KOPT-K1 (cell line): ENCODE results near the gene FAM20C.

ENCODE experiments used
- H3K27ac ChIP-seq: fragments of 200-600 bp; sonication (generic); 2 replicates; pipeline ENCODE4 v1.5.1; 2016; ENCODE audit warnings: antibody characterized with exemption, mild to moderate bottlenecking, low read depth, low read length; ENCODE audit not compliant: poor library complexity, severe bottlenecking
- H3K36me3 ChIP-seq: fragments of 200-600 bp; sonication (generic); 2 replicates; pipeline ENCODE4 v1.5.1; 2017; ENCODE audit warnings: antibody characterized with exemption, mild to moderate bottlenecking, low read length, moderate library complexity; ENCODE audit not compliant: insufficient read depth
- H3K9me3 ChIP-seq: fragments of 200-600 bp; sonication (generic); 2 replicates; pipeline ENCODE4 v1.5.1; 2017; ENCODE audit warnings: antibody characterized with exemption, low read length, mild to moderate bottlenecking; ENCODE audit not compliant: insufficient read depth, poor library complexity, severe bottlenecking

Gene FAM20C

DNA sequence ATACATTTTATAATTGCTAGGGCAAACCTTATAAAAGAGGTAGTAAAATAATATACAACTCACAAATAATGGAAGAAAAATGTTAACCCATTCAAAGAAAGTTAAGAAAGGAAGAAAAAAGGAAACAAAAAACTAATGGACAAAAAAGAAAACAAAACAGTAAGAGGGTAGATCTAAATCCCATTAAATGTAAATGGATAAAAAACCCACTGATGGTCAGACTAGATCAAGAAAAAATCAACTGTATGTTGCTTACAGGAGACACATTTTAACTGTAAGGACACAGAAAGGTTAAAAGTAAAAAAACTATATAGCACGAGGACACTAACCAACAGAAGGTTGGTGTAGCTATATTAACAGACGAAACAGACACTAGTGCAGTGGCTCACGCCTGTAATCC, 115.6 kb downstream of the FAM20C start:
- H3K27ac ChIP-seq = no peak overlapping the region
- H3K9me3 ChIP-seq = no peaks in the 10 kb centered on the region
- H3K36me3 ChIP-seq = no peaks in the 10 kb centered on the region

DNA sequence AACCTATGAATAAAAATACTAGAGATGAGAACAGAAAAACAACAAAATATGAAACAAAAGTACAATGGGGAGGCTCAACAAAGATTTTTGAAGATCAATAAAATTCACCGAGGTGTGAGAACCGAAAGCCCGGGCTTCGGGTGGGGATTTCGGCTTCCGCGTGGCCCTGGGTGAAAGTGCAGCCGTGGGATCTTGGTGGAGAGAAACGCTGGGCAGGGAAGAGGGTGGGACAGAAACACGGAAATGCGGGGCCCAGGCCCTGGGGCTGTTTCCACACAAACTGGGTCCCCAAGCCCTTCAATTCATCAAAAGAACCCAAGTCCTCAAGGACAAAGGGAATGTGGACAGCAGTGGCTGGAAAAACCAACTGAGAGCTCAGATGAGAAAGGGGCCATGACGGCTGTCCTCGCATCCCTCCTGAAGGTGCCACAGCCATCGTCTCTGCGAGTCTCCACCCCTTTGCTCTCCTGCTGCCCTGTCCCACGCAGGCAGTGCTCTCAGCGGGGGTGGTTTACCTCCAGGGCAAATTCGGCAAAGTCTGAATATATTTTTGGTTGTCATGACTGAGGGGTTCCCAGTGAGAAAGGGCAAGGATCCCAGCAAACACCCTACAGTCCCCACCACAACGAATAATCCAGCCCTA, 117.3 kb downstream of the FAM20C start:
- no peaks in the 10 kb centered on the region for H3K36me3 ChIP-seq
- H3K9me3 ChIP-seq = no peaks in the 10 kb centered on the region
- H3K27ac ChIP-seq = no peak overlapping the region
